T-helper 2 cell treated with Interferon-gamma antibody and Interleukin-4, amounts not matched to agents 100 ng/mL and 5 ng/mL, for 36 hours (primary cell): ENCODE data around the gene CD48. TPM values are rescaled to one million over a fixed set of nuclear protein-coding genes. Genes with fewer than 3 reads are reported as not detected.
"Not testable (repeated sequence)": the region's sequence is repeated elsewhere in the genome, so short reads cannot be mapped to it uniquely, and the experiment has no call there.

Experiments used
- intact Hi-C: fragments of 100-400 bp; cut with micrococcal nuclease; formaldehyde crosslinking; loops from one replicate; pipeline ENCODE4 v1.15.1; 2023
- total RNA-seq: library from RNA; stranded (reverse); gene quantifications from 2 replicates; pipeline ENCODE4 v1.2.3, GENCODE V29; 2022

Gene CD48
- total RNA-seq, 1 donor from 2014 or later = 204 TPM

- intact Hi-C loops = no loop called here
Observed at GRCh38 chr1:160742428-160743127, 31.0 kb upstream of the CD48 start.

DNA sequence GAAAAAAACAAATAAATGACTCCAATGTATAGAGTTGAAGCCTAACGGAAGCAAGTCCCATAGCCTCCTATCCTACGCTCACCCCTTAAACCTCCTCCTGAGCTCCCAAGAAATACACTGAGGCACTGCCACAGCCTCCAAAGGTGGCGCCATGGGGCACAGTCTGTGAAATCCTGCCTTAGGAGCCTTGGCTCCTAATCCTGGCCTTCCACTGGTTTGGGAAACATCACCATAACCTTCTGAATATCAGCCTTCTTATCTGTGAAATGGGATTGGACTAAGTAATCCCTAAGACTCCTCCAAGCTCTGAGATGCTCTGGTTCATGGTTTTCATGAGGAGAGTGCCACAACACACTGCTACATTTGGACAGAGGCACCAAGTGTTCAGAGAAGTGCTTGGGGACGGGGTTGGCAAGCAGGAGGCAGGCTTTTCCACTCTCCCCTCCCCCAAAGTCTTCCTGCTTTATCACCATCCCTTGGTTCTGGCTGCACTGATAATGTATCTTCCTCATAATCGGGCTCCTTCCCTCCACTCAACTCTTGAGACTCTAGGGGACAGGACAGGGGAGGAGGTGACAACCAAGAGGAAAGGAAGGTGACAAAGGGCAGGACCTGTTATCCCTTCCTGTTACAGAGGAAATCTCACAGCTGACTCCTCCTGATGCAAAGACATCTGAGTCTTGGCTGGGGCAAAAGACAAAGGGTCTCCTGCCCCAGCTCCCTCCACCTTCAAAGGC lies 30.2 kb upstream of the CD48 start:
- intact Hi-C loops = no loop called here

DNA sequence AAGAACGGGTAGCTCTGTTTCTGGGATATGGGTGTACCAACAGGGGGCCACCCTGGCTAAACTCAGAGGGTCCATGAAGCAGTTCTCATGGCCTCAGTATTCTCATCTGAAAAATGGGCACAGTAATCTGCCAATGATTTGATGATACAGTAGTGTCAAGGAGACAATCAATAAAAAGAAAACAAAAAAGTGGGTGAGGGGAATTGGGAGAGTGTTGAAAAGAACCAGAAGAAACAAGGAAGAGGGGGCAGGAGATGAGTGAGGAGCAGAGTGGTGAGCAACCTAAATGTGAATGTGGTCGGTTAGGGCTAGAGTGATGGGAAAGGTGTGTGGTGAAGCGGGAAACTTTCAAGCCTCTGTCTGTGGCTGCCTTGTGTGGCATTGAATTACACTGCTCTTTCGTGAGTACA lies 29.5 kb upstream of the CD48 start:
- intact Hi-C loops = no loop called here

- intact Hi-C loops = no loop called here
Observed at GRCh38 chr1:160740133-160740688, 28.6 kb upstream of the CD48 start.

GRCh38 chr1:160739098-160739511 lies 27.5 kb upstream of the CD48 start, which contains the start of gene SLAMF7:
SLAMF7 (plus strand) TSS chr1:160739247; CDS start chr1:160739302, 55 bp downstream.
- intact Hi-C loops = no loop called here

GRCh38 chr1:160738271-160738670 lies 26.6 kb upstream of the CD48 start:
- intact Hi-C loops = no loop called here

GRCh38 chr1:160734301-160734700 lies 22.7 kb upstream of the CD48 start:
- intact Hi-C loops = no loop called here

GRCh38 chr1:160733898-160734297 lies 22.3 kb upstream of the CD48 start:
- intact Hi-C loops = no loop called here

DNA sequence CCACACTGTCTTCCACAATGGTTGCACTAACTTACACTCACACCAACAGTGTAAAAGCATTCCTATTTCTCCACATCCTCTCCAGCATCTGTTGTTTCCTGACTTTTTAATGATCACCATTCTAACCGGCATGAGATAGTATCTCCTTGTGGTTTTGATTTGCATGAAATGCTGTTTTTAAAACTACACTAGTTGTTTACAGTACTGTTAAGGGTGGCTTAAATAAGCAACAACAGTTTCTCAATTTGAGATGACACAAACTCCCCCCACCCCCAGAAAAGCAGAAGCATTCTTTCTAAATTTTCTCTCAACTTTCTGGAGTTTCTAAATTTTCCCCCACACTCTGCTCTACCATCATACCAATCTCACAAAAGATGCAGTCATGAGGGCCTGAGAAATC lies 20.4 kb upstream of the CD48 start:
- intact Hi-C loops = no loop called here

DNA sequence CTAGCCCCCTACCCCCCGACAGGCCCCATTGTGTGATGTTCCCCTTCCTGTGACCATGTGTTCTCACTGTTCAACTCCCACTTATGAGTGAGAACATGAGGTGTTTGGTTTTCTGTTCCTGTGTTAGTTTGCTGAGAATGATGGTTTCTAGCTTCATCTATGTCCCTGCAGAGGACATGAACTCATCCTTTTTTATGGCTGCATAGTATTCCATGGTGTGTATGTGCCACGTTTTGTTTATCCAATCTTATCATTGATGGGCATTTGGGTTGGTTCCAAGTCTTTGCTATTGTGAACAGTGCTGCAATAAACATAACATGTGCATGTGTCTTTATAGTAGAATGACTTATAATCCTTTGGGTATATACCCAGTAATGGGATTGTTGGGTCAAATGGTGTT lies 19.9 kb upstream of the CD48 start:
- intact Hi-C loops = not testable (repeated sequence)

- intact Hi-C loops = loop anchor here (1.0 to 2.0 kb wide), 4 partner anchors 41 to 158 kb away; partner anchors contain the start of gene ITLN1
Observed at GRCh38 chr1:160727316-160727640, 15.7 kb upstream of the CD48 start.

GRCh38 chr1:160726498-160727315 lies 15.1 kb upstream of the CD48 start:
- intact Hi-C loops = loop anchor here (1.0 to 2.0 kb wide), 5 partner anchors 42 to 228 kb away; partner anchors contain the start of genes ITLN1 and ITLN2

GRCh38 chr1:160726114-160726497 lies 14.5 kb upstream of the CD48 start:
- intact Hi-C loops = loop anchor here (1.0 to 2.0 kb wide), 3 partner anchors 75 to 228 kb away; partner anchors contain the start of genes ITLN1 and ITLN2

- intact Hi-C loops = loop anchor here (1.0 kb wide), 1 partner anchor 43 kb away; no protein-coding TSS in a partner anchor
Observed at GRCh38 chr1:160724465-160725242, 13.0 kb upstream of the CD48 start.

GRCh38 chr1:160723332-160723731 lies 11.7 kb upstream of the CD48 start:
- intact Hi-C loops = no loop called here

GRCh38 chr1:160722726-160723125 lies 11.1 kb upstream of the CD48 start:
- intact Hi-C loops = no loop called here

GRCh38 chr1:160721473-160721872 lies 9.9 kb upstream of the CD48 start:
- intact Hi-C loops = no loop called here

GRCh38 chr1:160720356-160721085 lies 8.9 kb upstream of the CD48 start:
- intact Hi-C loops = no loop called here

GRCh38 chr1:160718210-160718609 lies 6.6 kb upstream of the CD48 start:
- intact Hi-C loops = no loop called here

- intact Hi-C loops = no loop called here
Observed at GRCh38 chr1:160717306-160717705, 5.7 kb upstream of the CD48 start.
